Measurements from ENCODE around the gene PPP1R1B.
A peak's percentile ranks its signal among the peaks of the same experiment; 100 is the strongest.

DNA sequence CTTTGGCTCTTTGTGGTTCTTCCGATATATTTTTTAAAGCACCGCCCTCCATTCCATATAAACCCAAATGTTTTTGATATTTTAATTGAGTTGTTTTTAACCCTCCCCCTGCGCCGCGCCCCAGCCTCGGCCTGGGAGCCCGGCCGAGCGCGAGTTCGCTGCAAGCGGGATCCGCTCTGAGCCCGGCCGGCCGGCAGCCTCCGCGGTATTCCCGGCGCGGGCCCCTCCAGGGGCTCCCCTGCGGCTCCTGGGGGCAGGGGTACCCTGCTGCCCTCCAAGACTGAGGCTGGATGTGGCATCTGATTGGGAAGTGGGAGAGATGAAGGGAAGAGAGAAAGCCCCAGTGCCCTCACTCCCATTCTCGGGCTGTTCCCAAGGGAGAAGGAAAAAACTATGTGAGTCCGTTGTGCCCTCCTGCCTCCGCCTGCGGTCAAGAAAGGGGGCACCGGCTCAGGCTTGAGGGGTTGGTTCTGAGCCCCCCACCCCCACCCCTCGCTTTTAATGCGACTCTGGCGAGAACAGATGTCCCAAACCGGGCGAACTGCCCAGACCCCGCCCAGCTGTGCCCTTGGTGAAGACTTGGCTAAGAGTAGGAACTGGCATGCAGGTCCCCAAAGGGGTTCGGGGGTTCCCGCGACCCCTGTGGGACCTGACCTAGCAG lies 27.6 kb upstream of the PPP1R1B start:
- peak; percentile 100 for TF ChIP-seq EZH2 (IDR thresholded peaks at IDR 0.05; ENCODE audit: low read depth, unreplicated experiment)
- no peak for TF ChIP-seq CREB1 (CRISPR knock-in tag; IDR thresholded peaks at IDR 0.05; ENCODE audit: low read depth)

Measured in GM23338 (cell line).